ENCODE measurements around the gene SLC27A3.

The SLC27A3 gene

GRCh38 chr1:153776845-153777370, 1.7 kb downstream of the SLC27A3 start:
- DNase-seq = no peak
- no peaks in the 10 kb centered on the region for H3K27me3 ChIP-seq (ENCODE audit: insufficient read depth, low read depth, severe bottlenecking)
- H3K9me3 ChIP-seq (ENCODE audit: severe bottlenecking) = no peaks in the 10 kb centered on the region
- no peak overlapping the region for H3K4me3 ChIP-seq (ENCODE audit: low read depth, low read length)
- no peak overlapping the region for H3K27ac ChIP-seq
- peaks cover 24% of the 10 kb centered on the region for H3K36me3 ChIP-seq
- TF ChIP-seq, protein P1, sequence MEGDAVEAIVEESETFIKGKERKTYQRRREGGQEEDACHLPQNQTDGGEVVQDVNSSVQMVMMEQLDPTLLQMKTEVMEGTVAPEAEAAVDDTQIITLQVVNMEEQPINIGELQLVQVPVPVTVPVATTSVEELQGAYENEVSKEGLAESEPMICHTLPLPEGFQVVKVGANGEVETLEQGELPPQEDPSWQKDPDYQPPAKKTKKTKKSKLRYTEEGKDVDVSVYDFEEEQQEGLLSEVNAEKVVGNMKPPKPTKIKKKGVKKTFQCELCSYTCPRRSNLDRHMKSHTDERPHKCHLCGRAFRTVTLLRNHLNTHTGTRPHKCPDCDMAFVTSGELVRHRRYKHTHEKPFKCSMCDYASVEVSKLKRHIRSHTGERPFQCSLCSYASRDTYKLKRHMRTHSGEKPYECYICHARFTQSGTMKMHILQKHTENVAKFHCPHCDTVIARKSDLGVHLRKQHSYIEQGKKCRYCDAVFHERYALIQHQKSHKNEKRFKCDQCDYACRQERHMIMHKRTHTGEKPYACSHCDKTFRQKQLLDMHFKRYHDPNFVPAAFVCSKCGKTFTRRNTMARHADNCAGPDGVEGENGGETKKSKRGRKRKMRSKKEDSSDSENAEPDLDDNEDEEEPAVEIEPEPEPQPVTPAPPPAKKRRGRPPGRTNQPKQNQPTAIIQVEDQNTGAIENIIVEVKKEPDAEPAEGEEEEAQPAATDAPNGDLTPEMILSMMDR (IDR thresholded peaks at IDR 0.05; ENCODE audit: low read depth, low read length) = no peak

- TF ChIP-seq, protein P1 (IDR thresholded peaks at IDR 0.05; ENCODE audit: low read depth, low read length) = no peak
- H3K9me3 ChIP-seq (ENCODE audit: severe bottlenecking) = no peaks in the 10 kb centered on the region
- no peak overlapping the region for H3K27ac ChIP-seq
- no peaks in the 10 kb centered on the region for H3K27me3 ChIP-seq (ENCODE audit: insufficient read depth, low read depth, severe bottlenecking)
- H3K4me3 ChIP-seq (ENCODE audit: low read depth, low read length) = no peak overlapping the region
- DNase-seq = no peak
- peaks cover 17% of the 10 kb centered on the region for H3K36me3 ChIP-seq
These were observed 2.4 kb downstream of the SLC27A3 start for GRCh38 chr1:153777648-153778047.

- Histone ChIP-seq H3K36me3 (peaks cover 11% of the 10 kb centered on the region), H3K4me3 (ENCODE audit: low read depth, low read length) (no peak overlapping the region), H3K9me3 (ENCODE audit: severe bottlenecking) (no peaks in the 10 kb centered on the region), H3K27ac (no peak overlapping the region), H3K27me3 (ENCODE audit: insufficient read depth, low read depth, severe bottlenecking) (no peaks in the 10 kb centered on the region)
- DNase-seq = no peak
- TF ChIP-seq, protein P1 (IDR thresholded peaks at IDR 0.05; ENCODE audit: low read depth, low read length) = no peak
These were observed 3.0 kb downstream of the SLC27A3 start for GRCh38 chr1:153778051-153778823.

DNA sequence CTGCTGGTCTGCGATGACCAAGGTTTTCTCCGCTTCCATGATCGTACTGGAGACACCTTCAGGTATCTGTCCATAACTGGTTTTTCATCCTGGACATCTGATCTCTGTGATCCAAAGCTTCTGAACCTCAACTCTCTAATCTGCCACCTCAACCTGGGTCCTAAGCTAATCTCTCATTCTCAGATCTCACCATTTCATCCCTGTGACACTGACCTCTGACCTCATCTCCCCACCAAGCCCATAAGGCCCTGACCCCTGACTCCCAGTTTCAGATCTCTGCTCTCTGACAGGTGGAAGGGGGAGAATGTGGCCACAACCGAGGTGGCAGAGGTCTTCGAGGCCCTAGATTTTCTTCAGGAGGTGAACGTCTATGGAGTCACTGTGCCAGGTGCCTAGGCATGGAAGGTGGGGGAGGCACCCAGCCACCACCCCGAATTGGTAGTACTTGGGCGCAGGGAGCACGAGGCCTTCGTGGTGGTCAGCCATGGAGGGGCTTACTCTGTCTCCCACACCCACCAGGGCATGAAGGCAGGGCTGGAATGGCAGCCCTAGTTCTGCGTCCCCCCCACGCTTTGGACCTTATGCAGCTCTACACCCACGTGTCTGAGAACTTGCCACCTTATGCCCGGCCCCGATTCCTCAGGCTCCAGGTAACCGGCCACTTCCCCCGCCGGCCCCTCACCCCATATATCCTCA, 3.8 kb downstream of the SLC27A3 start:
- TF ChIP-seq, protein P1 (IDR thresholded peaks at IDR 0.05; ENCODE audit: low read depth, low read length) = no peak
- Histone ChIP-seq H3K4me3 (ENCODE audit: low read depth, low read length) (no peak overlapping the region), H3K27me3 (ENCODE audit: insufficient read depth, low read depth, severe bottlenecking) (no peaks in the 10 kb centered on the region), H3K27ac (no peak overlapping the region), H3K36me3 (peaks cover 6% of the 10 kb centered on the region), H3K9me3 (ENCODE audit: severe bottlenecking) (no peaks in the 10 kb centered on the region)
- DNase-seq = no peak

- Histone ChIP-seq H3K36me3 (no peaks in the 10 kb centered on the region; the same call in 1 of the 2 replicates), H3K27me3 (ENCODE audit: insufficient read depth, low read depth, severe bottlenecking) (no peaks in the 10 kb centered on the region), H3K9me3 (ENCODE audit: severe bottlenecking) (no peaks in the 10 kb centered on the region), H3K27ac (no peak overlapping the region), H3K4me3 (ENCODE audit: low read depth, low read length) (no peak overlapping the region)
- no peak for DNase-seq
- TF ChIP-seq, protein P1 (IDR thresholded peaks at IDR 0.05; ENCODE audit: low read depth, low read length) = no peak
These were observed 4.8 kb downstream of the SLC27A3 start for GRCh38 chr1:153779781-153780541.

All from WERI-Rb-1 (cell line).